ENCODE results near the gene KYAT1. TPM values are rescaled to one million over a fixed set of nuclear protein-coding genes. Genes with fewer than 3 reads are reported as not detected.

KYAT1 gene
- total and polyA plus RNA-seq, 2 of the 13 experiments (the other 11 are each of a cell fraction or from before 2014, with no cell fraction given): 9.2 to 46.5 TPM

GRCh38 chr9:128829477-128830251 is 52.1 kb downstream of the KYAT1 start, which contains the start of gene SPOUT1 (continued):
- 0 out of 2 replicates have a peak, but pooled peaks have one; percentile 45 for TF ChIP-seq RERE (CRISPR knock-in tag; IDR thresholded peaks at IDR 0.05; ENCODE audit: low read depth)
- peak; percentile 86 for TF ChIP-seq GATAD1 (CRISPR knock-in tag; IDR thresholded peaks at IDR 0.05)
- no peak for TF ChIP-seq ZNF800 (CRISPR knock-in tag; IDR thresholded peaks at IDR 0.05)
- TF ChIP-seq CREB3 (CRISPR knock-in tag; IDR thresholded peaks at IDR 0.05): no peak
- peak; percentile 55; the same call in 1 of the 2 replicates for TF ChIP-seq ZBTB2 (CRISPR knock-in tag; IDR thresholded peaks at IDR 0.05; ENCODE audit: low read depth)
- TF ChIP-seq THAP8 (CRISPR knock-in tag; IDR thresholded peaks at IDR 0.05; ENCODE audit: borderline replicate concordance): peak; percentile 82; the same call in 1 of the 2 replicates
- peak; percentile 17; the same call in 1 of the 2 replicates for TF ChIP-seq PITX1 (CRISPR knock-in tag; IDR thresholded peaks at IDR 0.05)
- peak; percentile 48; the same call in 1 of the 2 replicates for TF ChIP-seq HBP1 (CRISPR knock-in tag; IDR thresholded peaks at IDR 0.05; ENCODE audit: low read depth)
- TF ChIP-seq ZNF543 (CRISPR knock-in tag; IDR thresholded peaks at IDR 0.05): peak; percentile 88; the same call in 1 of the 2 replicates
- peak; percentile 66; the same call in 1 of the 2 replicates for TF ChIP-seq MEIS1 (CRISPR knock-in tag; IDR thresholded peaks at IDR 0.05; ENCODE audit: borderline replicate concordance)
- TF ChIP-seq TEF (CRISPR knock-in tag; IDR thresholded peaks at IDR 0.05): 0 out of 2 replicates have a peak, but pooled peaks have one; percentile 75
- TF ChIP-seq NR2F1 (CRISPR knock-in tag; IDR thresholded peaks at IDR 0.05): no peak
- TF ChIP-seq SNAPC5 (CRISPR knock-in tag; IDR thresholded peaks at IDR 0.05; ENCODE audit: borderline replicate concordance): no peak
